ENCODE results near the gene EXTL1. TPM values are rescaled to one million over a fixed set of nuclear protein-coding genes. Genes with fewer than 3 reads are reported as not detected.

EXTL1 gene
- total RNA-seq, 4 donors from 2014 or later = 0.13 to 1.2 TPM; not detected in 2

- TF ChIP-seq POLR2A (IDR thresholded peaks at IDR 0.05) (no peak), CTCF (IDR thresholded peaks at IDR 0.05) (no peak)
- intact Hi-C loops (cut with DNase I) = no loop called here
- H3K27ac ChIP-seq = peak overlapping the region in 2 of 3 donors; percentile 2 to 69
- H3K9me3 ChIP-seq = no peaks in the 10 kb centered on the region
- H3K36me3 ChIP-seq = no peaks in the 10 kb centered on the region
- H3K27me3 ChIP-seq = no peaks in the 10 kb centered on the region
- DNase-seq = peak; percentile 92 to 95
- no peak overlapping the region for H3K4me3 ChIP-seq (replicated peaks in 1 of 3)
- 39 to 49% methylated on average over 7 of the region's 7 CpGs for WGBS, 2 donors
- peaks cover 17 to 29% of the 10 kb centered on the region in 2 donors for H3K4me1 ChIP-seq
Measured at GRCh38 chr1:26059906-26060305, 38.3 kb downstream of the EXTL1 start.

- peaks cover 17 to 29% of the 10 kb centered on the region in 2 donors for H3K4me1 ChIP-seq
- no peak for DNase-seq
- 77 to 78% methylated on average over 11 of the region's 12 CpGs for WGBS, 2 donors
- no peak for TF ChIP-seq POLR2A (IDR thresholded peaks at IDR 0.05)
- no peak for TF ChIP-seq CTCF (IDR thresholded peaks at IDR 0.05)
- no peaks in the 10 kb centered on the region for H3K9me3 ChIP-seq
- peak overlapping the region in 1 of 3 donors; percentile 48 for H3K27ac ChIP-seq
- no peaks in the 10 kb centered on the region for H3K36me3 ChIP-seq
- intact Hi-C loops (cut with DNase I) = no loop called here
- no peak overlapping the region for H3K4me3 ChIP-seq (replicated peaks in 1 of 3)
- H3K27me3 ChIP-seq = no peaks in the 10 kb centered on the region
Measured at GRCh38 chr1:26060832-26061574, 39.4 kb downstream of the EXTL1 start.

GRCh38 chr1:26064553-26064952, 43.0 kb downstream of the EXTL1 start:
- Histone ChIP-seq H3K27ac (no peak overlapping the region), H3K4me3 (replicated peaks in 1 of 3) (no peak overlapping the region), H3K27me3 (no peaks in the 10 kb centered on the region), H3K9me3 (no peaks in the 10 kb centered on the region), H3K36me3 (no peaks in the 10 kb centered on the region), H3K4me1 (peaks cover 12 to 23% of the 10 kb centered on the region in 2 donors)
- intact Hi-C loops (cut with DNase I) = no loop called here
- TF ChIP-seq POLR2A (IDR thresholded peaks at IDR 0.05) = no peak
- no peak for DNase-seq
- 81 to 82% methylated on average over 3 of the region's 3 CpGs for WGBS, 2 donors

- peaks cover 0 to 11% of the 10 kb centered on the region in 2 donors for H3K4me1 ChIP-seq
- intact Hi-C loops (cut with DNase I) = no loop called here
- H3K27ac ChIP-seq = no peak overlapping the region
- WGBS, 2 donors = 88 to 90% methylated on average over 15 of the region's 15 CpGs
- TF ChIP-seq CTCF (IDR thresholded peaks at IDR 0.05) (no peak), POLR2A (IDR thresholded peaks at IDR 0.05) (no peak)
- DNase-seq = no peak
- no peak overlapping the region for H3K4me3 ChIP-seq (replicated peaks in 1 of 3)
- no peaks in the 10 kb centered on the region for H3K9me3 ChIP-seq
- H3K27me3 ChIP-seq = no peaks in the 10 kb centered on the region
- H3K36me3 ChIP-seq = no peaks in the 10 kb centered on the region
Measured at GRCh38 chr1:26066160-26066559, 44.6 kb downstream of the EXTL1 start.

- Histone ChIP-seq H3K27ac (no peak overlapping the region), H3K4me1 (peaks cover 0 to 7% of the 10 kb centered on the region in 2 donors), H3K9me3 (no peaks in the 10 kb centered on the region), H3K27me3 (no peaks in the 10 kb centered on the region), H3K4me3 (replicated peaks in 1 of 3) (no peak overlapping the region), H3K36me3 (no peaks in the 10 kb centered on the region)
- WGBS, 2 donors = 84 to 85% methylated on average over 4 of the region's 4 CpGs
- intact Hi-C loops (cut with DNase I) = no loop called here
- no peak for DNase-seq
- TF ChIP-seq POLR2A (IDR thresholded peaks at IDR 0.05) (no peak), CTCF (IDR thresholded peaks at IDR 0.05) (no peak)
Measured at GRCh38 chr1:26066857-26067256, 45.3 kb downstream of the EXTL1 start.

Measured in thyroid gland (tissue), 4 donors.